DMS 273 treated with DMSO at 0.1 percent for 48 hours (cell line): Measurements from ENCODE around the gene MIDN.

Experiments used
- DNase-seq: peaks from one replicate; lab custom pipeline; 2025; lab: John Stamatoyannopoulos, UW

MIDN gene

DNA sequence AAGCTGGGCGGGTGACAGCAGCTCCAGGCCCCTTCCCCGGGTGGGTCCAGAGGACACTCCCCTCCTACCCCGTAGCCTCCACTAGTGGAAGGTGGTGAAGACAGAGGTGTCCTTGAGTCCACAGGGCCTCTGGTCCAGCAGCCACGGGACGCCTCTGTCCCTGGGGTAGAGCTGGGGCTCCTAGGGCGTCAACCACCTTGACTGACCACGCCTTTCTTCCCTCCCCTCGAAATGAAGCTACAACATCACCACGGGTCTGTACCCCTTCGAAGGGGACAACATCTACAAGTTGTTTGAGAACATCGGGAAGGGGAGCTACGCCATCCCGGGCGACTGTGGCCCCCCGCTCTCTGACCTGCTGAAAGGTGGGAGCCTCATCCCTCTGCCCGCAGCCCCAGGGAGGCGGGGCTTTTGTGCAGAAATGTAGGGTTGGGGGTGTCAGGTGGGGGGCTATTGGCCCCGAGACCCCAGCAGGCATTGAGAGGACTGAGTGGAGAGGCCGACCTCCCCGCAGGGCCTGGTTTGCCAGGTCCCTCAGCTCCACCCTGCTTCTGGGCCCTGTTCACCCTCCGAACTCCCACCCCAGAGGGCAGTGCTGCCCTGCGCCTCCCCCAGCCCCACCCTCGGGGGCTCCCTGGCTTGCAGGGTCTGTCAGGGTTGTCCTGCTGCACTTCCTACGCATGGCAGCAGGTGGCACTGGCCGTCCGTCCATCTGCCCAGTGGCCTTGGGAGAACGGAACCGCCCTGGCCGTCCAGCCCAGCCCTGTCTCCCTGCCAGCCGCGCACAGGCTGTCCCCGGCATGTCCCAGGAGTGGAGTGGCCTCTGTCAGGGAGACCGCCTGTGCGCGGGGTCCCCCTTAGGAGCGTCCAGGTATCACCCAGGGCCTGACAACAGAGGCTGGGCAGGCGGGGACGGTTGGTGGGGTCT lies 27.1 kb upstream of the MIDN start:
- DNase-seq, result no peak

DNA sequence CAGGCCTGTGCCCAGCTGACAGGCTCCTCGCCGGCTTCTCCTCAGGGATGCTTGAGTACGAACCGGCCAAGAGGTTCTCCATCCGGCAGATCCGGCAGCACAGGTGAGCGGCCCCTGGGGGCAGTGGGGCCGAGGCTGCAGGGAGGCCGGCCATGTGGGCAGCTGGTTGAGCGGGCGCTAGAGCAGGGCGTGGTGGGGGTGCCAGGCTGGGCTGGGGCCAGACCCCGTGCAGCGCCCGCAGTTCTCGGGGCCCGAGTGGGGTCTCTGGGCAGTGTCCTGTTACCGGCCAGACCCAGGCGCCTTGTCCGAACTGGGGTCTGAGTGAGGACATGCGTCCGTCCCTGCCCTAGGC lies 26.5 kb upstream of the MIDN start:
- no peak for DNase-seq

DNA sequence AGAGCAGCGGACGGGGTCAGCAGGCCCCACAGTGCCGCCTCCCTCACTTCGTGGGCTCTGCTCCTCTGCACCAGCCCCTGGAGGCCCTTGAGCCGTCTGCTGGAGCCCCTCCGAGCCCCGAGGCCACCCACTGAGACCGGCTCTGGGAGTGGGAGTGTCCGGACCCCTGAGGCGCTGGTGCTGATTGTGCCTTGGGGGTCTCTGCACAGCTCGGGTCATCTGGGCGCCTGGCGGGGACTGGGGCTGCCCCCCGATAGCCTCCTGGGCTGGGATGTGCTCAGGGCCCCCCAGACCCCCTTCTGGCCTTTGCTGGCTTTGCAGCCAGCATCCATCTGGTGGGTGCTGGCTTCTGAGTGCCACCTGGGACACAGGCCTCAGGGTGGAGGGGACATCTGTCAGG lies 26.0 kb upstream of the MIDN start:
- DNase-seq, result no peak

DNA sequence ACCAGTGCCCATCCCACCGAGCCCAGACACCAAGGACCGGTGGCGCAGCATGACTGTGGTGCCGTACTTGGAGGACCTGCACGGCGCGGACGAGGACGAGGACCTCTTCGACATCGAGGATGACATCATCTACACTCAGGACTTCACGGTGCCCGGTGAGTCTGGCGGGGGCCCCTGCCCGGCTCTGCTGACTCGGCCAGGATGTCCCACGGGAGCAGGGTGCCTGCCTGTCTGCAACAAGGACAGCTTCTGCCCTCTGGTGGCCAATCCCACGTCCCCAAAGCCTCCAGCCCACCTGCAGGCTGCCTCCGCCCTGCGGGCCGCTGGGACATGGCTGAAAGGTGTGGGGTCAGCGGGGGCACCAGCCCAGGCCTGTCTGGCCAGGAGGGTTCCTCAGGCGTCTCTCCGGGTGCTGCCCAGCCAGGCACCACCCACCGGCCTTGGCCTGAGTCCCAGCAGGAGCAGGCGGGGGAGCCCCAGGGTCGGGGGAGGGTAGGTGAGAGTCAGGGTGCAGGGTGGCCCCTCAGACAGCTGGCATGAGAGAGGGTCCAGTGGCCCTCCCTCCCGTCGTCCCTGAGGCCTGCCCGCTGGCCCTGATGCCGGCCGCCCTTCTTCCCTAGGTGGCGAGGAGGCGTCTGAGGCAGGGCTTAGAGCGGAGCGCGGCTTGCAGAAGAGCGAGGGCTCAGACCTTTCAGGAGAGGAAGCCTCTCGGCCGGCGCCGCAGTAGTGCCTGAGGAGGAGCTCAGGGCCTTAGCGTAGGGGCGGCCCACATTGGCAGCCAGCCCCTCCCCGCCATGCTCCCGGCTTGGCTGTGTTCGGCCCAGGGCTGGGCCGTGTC lies 25.1 kb upstream of the MIDN start:
- DNase-seq, result no peak

DNA sequence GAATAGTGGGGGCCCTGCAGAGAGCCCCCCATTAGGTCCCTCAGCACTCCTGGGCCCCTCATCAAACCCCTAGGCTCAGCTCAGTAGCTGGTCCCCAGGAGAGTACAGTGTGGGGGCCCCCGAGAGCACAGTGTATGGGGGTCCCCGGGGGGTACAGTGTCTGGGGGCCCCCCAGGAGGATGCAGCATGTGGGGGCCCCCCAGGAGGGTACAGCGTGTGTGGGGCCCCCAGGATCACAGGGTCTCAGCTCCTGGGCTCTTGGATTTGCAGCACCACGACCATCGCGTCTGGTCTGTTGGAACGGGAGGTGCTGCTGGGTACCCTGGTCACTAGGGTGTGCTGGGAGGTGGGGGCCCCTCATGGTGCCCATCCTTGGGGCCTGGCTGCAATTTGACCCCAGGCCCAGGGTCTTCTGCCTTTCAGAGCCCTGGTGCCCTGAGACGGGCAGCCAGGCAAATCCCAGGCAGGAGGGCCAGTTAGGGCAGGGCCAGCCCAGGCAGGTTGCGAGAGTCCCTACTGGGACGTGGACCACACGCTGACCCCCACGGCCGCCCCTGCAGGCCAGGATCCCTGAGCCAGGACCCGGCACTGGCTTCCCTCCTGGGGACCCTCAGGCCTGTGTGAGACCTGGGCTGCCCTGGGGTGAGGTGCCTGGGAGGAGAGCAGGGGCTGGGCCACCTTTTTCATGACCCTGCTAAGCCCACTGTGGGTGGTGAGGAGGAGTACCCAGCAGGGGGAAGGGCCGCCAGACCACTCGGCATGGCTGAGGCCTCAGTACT lies 24.1 kb upstream of the MIDN start:
- DNase-seq, result no peak

DNA sequence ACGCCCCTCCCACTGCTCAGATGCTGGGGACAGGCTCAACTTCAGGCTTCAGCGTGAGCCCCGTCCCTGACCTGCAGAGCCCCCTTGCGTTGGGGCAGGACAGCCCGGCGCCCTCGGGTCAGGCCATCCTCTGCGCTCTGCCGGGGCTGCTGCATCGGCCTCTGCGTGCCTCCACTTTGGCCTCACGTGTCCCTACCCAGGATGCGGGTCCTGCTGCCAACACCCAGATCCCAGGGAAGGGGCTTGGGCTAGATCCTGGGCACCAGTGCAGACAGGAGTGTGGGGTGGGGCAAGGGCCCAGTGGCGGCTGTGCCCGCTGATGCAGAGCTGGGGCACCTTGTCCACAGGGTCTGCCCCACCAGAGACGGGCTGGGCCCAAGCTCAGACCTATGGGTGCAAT lies 23.5 kb upstream of the MIDN start:
- no peak for DNase-seq

DNA sequence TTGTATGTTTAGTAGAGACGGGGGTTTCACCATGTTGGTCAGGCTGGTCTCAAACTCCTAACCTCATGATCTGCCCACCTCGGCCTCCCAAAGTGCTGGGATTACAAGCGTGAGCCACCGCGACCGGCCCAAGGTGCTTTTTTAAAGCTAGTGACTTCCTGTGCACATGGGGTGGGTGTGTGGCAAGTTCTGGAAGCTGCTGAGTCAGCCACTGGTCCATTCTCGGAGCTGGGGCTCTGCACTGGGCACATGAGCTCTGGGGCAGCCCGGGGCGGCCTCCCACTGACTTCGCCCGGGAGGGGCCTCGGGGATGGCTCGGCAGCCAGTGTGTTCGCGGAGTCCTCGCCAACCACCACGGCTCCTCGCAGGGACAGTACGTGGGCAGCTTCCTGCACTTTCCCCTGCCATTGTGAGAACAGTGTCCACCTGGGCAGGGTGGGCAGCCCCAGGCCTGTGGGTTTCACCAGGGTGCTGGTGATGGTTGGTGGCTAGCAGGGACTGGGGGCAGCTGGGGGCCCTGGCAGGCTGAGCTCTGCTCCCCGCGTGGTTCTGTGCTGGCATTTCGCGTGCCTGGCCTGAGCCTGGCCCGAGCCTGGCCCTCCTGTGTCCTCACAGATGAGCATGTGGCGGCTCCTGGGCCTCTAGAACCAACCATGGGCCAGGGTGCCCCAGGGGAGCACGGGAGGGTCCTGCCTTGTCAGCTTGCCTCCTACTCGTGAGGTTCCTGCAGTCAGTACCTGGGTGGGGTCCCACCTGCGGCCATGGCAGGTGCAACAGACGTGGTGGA lies 22.8 kb upstream of the MIDN start:
- no peak for DNase-seq

DNA sequence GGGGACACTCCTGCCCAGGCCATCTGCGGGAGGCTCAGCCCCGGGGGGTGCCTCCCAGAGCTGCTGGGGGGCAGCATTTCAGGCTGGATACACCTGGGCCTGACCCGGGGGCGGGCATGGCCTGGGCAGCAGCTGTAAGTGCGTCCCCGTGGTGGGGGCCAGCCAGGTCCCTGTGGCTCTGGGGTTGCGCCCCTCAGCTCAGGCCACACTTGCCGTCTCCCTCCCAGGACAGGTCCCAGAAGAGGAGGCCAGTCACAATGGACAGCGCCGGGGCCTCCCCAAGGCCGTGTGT lies 22.2 kb upstream of the MIDN start:
- DNase-seq, result no peak

DNA sequence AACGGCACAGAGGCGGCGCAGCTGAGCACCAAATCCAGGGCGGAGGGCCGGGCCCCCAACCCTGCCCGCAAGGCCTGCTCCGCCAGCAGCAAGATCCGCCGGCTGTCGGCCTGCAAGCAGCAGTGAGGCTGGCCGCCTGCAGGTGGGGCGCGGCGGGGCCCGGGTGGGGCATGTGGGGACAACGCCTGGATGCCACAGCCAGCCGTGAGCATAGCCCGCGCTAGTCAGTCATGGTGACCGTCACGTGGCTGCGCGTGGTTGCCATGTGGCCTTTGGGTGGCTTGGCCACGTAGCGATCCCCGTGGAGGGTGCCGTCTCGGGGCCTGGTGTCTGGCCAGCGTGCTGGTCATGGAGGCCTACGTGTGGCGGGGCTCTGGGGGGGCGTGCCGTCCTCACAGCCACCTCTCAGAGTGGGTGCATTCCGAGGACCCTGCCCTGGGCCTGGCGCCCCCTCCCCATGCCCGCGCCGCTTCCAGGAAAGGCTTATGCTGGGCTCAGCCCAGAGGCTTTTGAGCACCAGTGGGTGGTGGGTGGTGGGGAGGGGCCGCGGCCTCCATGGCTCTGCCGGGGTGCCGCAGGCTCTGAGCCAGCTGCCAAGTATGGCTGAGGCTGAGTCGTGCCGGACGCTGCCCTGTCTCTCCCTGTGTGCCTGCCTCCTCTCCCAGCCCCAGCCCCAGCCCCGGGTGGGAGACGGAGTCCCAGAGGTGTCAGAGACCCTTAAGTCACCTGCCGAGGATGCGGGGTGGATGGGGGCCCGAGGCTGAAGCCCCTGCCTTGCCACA lies 21.7 kb upstream of the MIDN start:
- DNase-seq, result no peak

DNA sequence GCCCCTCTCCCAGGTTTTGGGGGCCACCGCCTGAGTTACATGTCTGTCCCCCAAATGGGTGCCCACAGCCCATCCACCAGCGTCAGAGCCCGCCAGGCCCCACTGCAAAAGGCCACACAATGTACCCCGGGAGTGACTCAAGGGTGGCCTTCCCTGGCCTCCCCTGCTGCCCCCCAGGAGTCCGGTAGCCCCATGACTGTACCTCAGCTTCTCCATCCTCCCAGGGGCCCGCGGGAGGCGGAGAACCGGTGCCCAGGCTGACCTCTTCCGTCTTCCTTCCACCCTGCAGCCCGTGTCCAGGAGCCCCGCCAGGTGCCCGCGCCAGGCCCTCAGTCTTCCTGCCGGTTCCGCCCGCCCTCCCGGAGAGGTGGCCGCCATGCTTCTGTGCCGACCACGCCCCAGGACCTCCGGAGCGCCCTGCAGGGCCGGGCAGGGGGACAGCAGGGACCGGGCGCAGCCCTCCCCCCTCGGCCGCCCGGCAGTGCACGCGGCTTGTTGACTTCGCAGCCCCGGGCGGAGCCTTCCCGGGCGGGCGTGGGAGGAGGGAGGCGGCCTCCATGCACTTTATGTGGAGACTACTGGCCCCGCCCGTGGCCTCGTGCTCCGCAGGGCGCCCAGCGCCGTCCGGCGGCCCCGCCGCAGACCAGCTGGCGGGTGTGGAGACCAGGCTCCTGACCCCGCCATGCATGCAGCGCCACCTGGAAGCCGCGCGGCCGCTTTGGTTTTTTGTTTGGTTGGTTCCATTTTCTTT lies 20.9 kb upstream of the MIDN start:
- DNase-seq, result no peak

DNA sequence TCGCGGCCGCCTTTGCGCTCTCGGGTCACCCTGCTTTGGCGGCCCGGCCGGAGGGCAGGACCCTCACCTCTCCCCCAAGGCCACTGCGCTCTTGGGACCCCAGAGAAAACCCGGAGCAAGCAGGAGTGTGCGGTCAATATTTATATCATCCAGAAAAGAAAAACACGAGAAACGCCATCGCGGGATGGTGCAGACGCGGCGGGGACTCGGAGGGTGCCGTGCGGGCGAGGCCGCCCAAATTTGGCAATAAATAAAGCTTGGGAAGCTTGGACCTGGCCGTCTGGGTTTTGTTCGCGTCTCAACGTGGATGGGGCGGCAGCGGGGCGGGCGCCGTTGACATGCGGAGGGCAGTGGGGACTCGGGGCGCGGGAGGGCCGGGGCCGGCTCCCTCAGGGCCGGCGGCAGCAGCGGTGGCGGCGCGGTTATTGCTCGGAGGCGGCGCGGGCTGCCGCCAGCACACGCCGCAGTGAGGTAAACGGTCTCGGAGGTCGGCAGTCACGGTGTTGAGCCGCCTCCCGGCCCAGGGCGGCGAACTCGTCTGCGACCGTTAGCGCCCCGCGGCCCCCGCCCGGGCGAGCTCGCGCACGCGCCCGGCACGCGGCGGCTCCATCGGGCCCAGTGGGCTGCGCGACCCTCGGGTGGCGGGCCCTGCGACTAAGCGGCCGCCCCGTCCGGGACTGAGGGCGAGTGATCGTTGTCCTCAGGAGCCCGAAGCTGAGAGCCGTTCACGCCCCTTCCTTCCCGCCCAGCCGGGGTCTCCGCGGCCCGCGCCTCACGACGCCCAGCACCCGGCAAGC lies 20.0 kb upstream of the MIDN start:
- DNase-seq, result no peak

DNA sequence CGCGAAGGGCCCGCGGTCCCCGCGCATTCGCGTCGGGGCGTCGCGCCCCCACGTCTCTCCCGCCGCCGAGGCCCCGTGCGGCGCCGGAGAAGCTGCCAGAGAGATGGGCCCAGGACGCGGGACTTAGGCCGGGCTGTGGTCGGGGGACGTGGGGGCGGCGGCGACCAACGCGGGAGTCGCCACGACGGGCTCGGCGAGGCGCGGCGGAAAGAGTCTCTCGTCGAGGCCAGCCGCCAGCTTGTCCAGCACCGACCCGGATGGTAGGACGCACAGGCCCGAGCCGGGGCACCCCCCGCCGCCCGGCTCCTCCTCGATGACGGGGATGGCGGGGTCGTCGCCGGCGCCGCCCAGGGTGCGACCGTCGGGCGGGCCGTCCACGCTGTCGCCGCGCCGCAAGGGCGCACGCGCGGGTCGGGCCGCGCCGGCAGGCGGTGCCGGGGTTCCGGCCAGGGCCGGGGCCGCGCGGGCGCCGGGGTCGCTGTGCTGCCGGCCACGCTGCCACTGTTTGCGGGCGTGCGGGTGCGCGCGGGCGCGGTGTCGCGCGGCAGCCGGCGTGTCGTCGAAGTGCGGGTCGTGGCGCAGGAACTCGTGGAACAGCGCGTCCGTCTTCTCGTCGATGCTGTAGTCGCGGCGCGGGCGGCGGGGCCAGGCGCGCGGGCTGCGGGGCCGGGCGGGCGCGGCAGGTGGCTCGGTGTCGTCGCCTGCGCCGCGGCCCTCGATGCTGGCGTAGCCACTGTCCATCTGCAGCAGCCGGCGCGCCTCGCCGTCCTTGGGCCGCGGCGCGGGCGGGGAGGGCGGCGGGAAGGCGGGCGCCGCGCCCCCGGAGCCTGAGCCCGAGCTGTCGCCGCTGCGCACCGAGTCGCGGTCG lies 19.1 kb upstream of the MIDN start:
- DNase-seq, result no peak

DNA sequence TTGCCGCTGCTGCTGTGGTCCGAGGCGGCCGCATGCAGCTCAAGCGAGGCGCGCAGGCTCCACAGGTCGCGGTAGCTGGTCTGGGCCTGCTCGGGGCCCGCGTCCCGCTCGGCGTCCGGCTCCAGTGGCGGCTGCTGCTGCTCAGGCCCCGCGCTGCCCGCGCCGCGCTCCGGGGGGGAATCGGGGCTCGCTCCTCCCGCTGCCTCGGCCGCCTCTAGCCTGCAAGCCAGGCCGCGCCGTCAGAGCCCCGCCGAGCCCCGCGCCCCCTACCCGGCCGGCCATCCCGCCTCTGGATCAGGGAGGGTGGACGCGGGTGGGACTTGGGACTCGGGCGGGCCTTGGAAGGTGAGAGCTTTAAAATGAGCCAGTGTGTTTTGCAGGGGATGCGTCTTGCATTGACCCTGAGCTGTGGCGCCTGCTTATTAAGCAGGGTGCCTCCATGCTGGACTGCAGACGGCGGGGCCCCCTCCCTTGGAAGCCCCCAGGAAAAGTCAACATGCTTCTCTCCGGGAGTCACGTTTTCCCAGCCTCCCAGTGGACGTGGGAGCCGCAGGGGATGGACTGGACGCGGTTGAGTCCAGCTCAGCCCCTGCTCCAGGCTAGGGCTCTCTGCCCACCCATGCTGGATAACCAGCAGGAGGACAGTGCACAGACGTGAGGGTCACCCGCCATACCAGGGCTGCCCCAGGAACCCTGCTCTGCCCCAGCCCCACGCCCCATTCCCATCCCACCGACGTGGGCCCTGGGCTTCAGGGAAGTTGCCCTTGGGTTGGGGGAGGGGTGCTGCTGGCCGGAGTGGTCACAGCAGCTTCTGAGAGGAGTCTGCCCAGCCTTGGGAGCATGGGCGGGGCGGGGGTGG lies 18.2 kb upstream of the MIDN start:
- DNase-seq, result no peak

DNA sequence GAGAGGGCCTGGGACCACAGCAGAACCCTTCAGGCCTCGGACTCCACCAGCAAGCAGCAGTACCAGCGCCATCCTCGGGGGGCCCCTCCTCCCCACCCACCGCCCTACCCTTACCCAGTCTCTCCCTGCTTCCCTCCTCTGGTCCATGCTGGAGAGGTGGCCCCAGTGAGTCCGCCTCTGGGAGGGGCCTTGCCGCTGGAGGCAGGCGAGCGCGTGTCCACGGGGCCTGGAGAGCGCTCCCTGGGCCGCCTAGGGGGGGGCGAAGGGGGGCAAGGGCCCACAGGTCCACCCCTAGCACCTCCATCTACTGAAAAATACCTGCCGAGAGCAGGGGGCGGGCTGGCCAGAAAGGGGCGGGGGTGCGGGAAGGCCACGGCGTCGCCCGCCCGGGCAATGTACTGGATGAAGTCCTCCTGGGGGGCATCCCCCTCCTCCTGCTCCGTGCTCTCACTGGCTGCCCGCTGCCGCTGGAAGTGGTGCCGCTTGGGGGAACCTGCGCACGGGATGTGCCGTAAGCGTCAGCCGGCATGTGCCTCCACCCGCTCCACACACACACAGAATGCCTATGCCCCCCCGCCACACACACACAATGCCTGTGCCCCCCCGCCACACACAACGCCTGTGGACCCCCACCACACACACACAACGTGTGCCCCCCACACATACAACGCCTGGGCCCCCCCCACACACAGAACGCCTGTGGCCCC lies 17.4 kb upstream of the MIDN start:
- DNase-seq, result no peak

DNA sequence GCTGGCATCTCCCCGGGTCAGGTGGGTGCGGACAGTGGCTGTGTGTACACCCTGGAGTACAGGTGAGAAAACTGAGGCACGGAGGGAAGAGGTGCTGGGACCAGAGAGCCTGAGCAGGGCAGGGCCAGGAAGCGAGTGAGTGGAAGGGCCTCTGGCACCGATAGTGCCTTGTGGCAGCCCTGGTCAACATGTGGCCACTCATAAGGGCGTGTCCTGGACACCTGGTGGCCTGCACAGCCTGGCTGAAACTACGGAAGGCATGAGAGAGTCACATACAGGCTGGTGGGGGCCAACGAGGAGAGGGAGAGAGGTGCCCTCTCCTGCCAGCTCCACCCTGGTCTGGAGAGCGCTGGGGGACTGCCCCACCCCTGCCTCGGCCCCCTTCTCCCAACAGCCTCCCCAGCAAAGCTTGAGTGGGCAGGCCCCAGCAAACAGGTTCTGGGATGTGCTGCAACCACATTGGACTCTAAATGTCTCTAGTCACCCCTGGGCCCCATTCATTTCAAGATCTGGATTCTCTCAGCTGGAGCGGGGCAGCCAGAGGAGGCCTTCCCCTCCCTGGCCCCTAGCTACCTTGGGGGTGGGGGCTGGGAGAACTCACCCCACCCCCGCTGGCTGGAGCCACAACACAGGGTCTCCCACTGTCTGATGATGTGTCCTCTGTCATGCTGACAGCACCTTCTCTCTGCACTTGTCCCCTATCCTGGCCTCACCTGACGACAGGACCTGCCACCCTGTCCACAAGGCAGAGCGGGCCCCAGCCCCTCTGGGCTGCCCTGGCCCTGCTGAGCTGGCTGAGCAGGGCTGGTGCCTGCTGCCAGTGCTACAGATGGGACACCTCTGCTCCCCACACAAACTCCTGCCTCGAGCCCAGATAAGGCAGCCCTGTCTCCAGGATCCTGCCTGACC lies 16.4 kb upstream of the MIDN start:
- no peak for DNase-seq

DNA sequence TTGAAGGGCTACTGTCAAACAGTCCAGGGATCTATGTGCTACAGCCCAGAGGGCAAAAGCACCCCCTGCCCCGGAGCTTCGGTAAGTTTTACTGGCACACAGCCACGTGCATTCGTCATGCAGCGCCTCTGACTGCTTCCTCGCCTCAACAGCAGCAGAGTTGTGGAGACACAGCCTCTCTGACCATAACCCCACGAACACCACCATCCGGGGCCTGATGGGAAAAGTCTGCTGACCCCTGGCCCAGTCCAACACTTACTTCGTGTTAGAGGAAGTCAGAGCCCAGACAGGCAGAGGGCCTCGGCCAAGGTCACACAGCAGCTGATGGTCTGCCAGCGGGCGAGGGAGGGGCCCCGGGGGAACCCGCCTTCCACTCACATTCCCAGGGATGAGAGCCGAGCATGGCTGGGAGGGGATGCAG lies 15.7 kb upstream of the MIDN start:
- no peak for DNase-seq
